Measurements from ENCODE around the gene CSNK2B.
"Not testable (repeated sequence)": the region's sequence is repeated elsewhere in the genome, so short reads cannot be mapped to it uniquely, and the experiment has no call there.

CSNK2B gene

DNA sequence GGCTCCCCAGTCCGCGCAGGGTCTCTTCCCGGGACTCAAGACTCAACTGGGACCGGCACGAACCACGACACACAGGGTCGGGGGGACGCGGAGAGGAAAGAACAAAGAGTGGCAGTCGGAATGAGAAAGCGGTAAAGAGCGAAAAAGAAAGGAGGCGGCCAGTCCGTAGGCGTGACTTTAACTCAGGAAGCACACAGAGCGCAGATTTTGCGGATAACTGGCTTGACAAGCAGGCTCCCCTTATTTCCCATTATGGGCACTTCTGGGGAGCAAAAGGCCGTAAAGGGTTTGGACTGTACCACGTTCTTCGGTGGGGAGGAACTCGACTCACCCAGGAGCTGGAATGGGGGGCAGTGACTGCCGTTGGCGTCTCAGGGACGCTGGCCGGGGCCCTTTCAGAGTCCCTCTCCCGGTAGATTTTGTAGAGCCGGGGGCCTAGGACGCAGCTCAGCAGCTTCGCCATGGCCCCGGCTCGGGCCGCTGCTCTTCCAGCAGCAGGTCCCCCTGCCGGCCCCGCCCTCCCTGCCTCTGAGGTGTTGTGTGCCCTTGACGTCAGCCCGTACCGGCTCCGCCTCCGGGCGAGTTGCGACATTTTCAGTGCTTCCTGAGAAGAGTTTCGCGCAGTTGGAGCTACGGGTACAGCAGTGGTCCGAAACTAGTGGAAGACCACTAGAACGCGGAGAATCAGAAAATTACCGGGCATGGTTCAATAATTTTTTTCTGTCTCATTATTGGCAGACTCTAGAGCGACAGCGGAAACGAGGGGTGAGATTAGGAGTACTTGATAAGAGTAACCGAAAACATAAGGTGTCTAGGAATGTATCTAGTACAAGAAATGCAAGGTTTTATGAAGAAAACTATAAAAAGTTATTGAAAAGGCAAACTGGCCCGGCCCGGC lies 37.2 kb downstream of the CSNK2B start, which contains the start of gene ABHD16A:
TSS of gene ABHD16A (minus strand) at position 506 of the 898 bp plus-strand sequence. CDS start at position 463, 43 bp downstream.
- peak within 1 kb of the TSS; percentile 91 for H3K4me3 ChIP-seq (ENCODE audit: low read depth, low read length)
- TF ChIP-seq CTCF (IDR thresholded peaks at IDR 0.05; ENCODE audit: low read depth, low read length): no peak

DNA sequence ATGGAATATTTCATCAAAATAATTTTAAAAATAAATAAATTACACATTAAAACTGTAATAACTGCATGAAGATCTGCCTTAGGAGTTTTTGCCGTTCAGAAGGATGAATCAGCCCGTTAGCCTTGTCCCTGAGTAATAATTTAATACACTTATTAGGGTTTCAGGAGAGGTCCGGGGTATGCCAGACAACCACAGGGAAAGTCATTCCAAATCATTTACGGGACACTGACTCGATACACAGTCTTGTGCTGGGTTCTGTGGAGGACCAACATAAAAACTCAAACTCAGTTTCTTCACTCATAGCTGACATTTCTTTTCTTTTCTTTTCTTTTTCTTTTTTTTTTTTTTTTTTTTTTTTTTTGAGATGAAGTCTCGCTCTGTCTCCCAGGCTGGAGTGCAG lies 40.1 kb downstream of the CSNK2B start:
- TF ChIP-seq CTCF (IDR thresholded peaks at IDR 0.05; ENCODE audit: low read depth, low read length): no peak
- H3K4me3 ChIP-seq (ENCODE audit: low read depth, low read length): no peak overlapping the region

DNA sequence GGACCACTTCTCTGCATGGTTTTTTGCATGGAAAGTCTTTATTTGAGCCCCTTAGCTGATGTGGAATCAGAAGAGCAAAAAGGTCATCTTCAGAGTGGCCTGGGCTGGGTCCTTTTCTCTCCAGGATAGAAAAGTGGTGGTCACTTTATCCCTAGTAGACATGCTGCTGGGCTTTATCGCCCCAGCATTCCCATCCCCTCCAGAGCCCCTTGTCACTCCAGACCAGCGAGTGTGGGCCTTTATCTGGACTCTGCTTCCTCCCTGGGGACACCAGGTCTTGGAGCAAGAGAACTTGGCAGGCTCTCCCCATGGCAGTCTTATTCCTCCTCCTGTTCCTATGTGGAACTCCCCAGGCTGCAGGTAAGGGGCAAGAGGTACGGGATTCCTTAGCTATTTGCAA lies 40.7 kb downstream of the CSNK2B start, which contains the start of gene LY6G6F:
TSS of gene LY6G6F (plus strand) at position 268 of the 400 bp plus-strand sequence. CDS start at position 309, 41 bp downstream.
- no peak for TF ChIP-seq CTCF (IDR thresholded peaks at IDR 0.05; ENCODE audit: low read depth, low read length)

GRCh38 chr6:31707701-31708100 lies 41.8 kb downstream of the CSNK2B start:
- H3K4me3 ChIP-seq (ENCODE audit: low read depth, low read length): no peak overlapping the region
- TF ChIP-seq CTCF (IDR thresholded peaks at IDR 0.05; ENCODE audit: low read depth, low read length): no peak

More for the DNA sequence above, 40.7 kb downstream of the CSNK2B start, which contains the start of gene LY6G6F:
- H3K4me3 ChIP-seq (ENCODE audit: low read depth, low read length): no peak within 1 kb of the TSS

GRCh38 chr6:31708224-31708623 lies 42.3 kb downstream of the CSNK2B start:
- no peak for TF ChIP-seq CTCF (IDR thresholded peaks at IDR 0.05; ENCODE audit: low read depth, low read length)
- H3K4me3 ChIP-seq (ENCODE audit: low read depth, low read length): no peak overlapping the region

DNA sequence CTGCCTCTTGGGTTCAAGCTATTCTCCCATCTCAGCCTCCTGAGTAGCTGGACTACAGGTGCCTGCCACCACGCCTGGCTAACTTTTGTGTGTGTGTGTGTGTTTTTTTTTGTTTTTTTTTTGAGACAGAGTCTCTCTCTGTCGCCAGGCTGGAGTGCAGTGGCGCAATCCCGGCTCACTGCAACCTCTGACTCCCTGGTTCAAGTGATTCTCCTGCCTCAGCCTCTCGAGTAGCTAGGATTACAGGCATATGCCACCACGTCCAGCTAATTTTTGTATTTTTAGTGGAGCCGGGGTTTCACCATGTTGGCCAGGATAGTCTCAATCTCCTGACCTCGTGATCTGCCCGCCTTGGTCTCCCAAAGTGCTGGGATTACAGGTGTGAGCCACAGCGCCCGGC lies 43.3 kb downstream of the CSNK2B start:
- H3K4me3 ChIP-seq (ENCODE audit: low read depth, low read length): not testable (repeated sequence)

DNA sequence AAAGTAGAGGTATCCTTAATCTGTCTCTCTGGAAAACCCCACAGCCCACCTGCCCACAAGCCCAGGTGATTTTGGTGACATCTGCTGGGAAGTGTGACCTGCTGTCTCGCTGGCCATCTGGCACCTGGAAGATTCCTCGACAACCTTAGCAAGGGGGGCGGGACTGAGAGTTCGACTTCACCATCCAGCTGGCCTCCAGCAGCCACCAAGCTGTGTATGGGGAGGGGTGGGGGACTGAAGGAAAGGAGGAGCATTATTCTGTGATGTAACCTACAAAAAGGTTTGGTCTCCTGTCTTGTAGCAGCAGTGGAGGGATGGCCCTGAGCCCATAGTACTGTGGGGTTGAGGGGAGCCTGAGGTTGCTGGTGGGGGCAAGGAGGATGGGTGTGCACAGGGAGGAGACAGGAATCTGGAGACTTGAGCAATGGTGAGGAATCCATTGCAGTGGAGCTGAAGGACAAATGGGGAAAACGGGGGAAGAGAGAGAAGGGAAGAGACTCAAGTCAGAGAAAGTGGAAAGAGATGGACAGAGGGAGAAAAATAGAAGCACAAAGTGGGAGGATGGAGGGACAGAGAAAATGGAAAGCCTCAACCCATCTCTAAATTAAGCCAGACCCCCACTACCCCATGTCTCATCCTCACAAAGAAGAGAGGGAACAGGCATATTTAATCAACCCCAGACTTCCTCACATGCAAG lies 44.8 kb downstream of the CSNK2B start:
- H3K4me3 ChIP-seq (ENCODE audit: low read depth, low read length): no peak overlapping the region

More for the DNA sequence above, 44.8 kb downstream of the CSNK2B start:
- TF ChIP-seq CTCF (IDR thresholded peaks at IDR 0.05; ENCODE audit: low read depth, low read length): no peak
